GM23248 (cell line): ENCODE data around the gene LLGL1.

Experiments used
- EZH2 ChIP-seq: fragments of 200-600 bp; sonication (generic); IDR thresholded peaks from 2 replicates; pipeline ENCODE4 v1.6.1; 2018; ENCODE audit warnings: antibody characterized with exemption, mild to moderate bottlenecking; ENCODE audit not compliant: insufficient read depth, poor library complexity, severe bottlenecking
- EZH2phosphoT487 ChIP-seq: fragments of 200-600 bp; sonication (generic); IDR thresholded peaks from 2 replicates; pipeline ENCODE4 v1.6.1; 2018; ENCODE audit warnings: antibody characterized with exemption, moderate library complexity, mild to moderate bottlenecking, low read depth; ENCODE audit not compliant: insufficient read depth

DNA sequence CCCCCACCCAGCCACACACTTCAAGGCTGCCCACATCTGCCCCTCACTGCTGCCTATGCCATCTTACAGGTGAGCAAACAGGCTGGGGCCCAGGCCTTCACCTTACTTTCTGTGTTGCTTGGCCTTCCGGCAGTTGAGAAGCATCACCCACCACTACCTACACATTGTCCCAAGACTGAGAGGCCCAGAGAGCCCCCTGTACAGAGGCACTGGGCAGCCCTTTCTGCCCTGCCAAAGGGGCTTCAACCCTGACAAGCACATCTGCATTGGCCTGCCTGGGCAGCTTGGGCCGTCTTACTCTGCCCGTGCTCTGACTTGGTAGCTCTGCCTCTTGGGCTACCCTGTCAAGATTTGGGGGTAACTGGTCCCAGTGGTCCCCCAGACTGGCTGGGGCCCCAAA is 36.2 kb downstream of the LLGL1 start:
- TF ChIP-seq EZH2 = no peak
- TF ChIP-seq EZH2phosphoT487 = no peak
